Prostate gland (tissue), 2 donors: ENCODE results near the gene SP8. TPM values are rescaled to one million over a fixed set of nuclear protein-coding genes. Genes with fewer than 3 reads are reported as not detected.

Experiments used
- DNase-seq: peaks from one replicate; pipeline ENCODE4 v3.0.0-alpha.2; 2019; ENCODE audit warnings: low spot score
- H3K27ac ChIP-seq, 2 donors: fragments of 200-600 bp; sonication (generic); 2 replicates each; pipeline ENCODE4 v1.5.1; 2017 to 2019
- H3K27me3 ChIP-seq: fragments of 200-600 bp; sonication (generic); replicated peaks from 2 replicates; pipeline ENCODE4 v1.5.1; 2019; ENCODE audit not compliant: insufficient read depth
- H3K36me3 ChIP-seq, 2 donors: fragments of 200-600 bp; sonication (generic); 1 replicate in 1 of 2; 2 replicates in 1 of 2; pipeline versions ENCODE4 v1.5.1 to v1.8.1; 2017 to 2019
- H3K4me1 ChIP-seq: fragments of 200-600 bp; sonication (generic); replicated peaks from 2 replicates; pipeline ENCODE4 v1.5.1; 2019
- H3K4me3 ChIP-seq, 2 donors: fragments of 200-600 bp; sonication (generic); 2 replicates each; pipeline ENCODE4 v1.5.1; 2017 to 2019
- H3K9me3 ChIP-seq: fragments of 200-600 bp; sonication (generic); 2 replicates; pipeline ENCODE4 v1.5.1; 2017
- POLR2A ChIP-seq: fragments of 450-650 bp; IDR thresholded peaks from one replicate; pipeline ENCODE4 v1.6.1; 2016; ENCODE audit warnings: antibody characterized with exemption, mild to moderate bottlenecking
- POLR2AphosphoS5 ChIP-seq: sonication (generic); formaldehyde crosslinking; IDR thresholded peaks from one replicate; pipeline ENCODE4 v1.6.1; 2017; ENCODE audit warnings: antibody characterized with exemption
- WGBS: methylation state at CpG from one replicate; pipeline ENCODE4 v1.1.5; 2018; 5-methylcytosine and 5-hydroxymethylcytosine counted together
- intact Hi-C: fragments of 100-400 bp; cut with DNase I; formaldehyde crosslinking; loops from one replicate; pipeline ENCODE4 v1.14.2; 2022
- total RNA-seq, 2 donors: library from RNA; depleted of rRNA; stranded (reverse); fragments of >200 nt; gene quantifications; one replicate each; pipeline ENCODE4 v1.1.0, GENCODE V29; 2016
- TF ChIP-seq, protein P1 (sequence below), 4 experiments: fragments of 200-600 bp in 2 of 4; fragments of 450-650 bp in 2 of 4; sonication (generic) in 2 of 4; IDR thresholded peaks; 1 replicate in 3 of 4; 2 replicates in 1 of 4; pipeline ENCODE4 v1.5.1; 2016 to 2019; ENCODE audit warnings: antibody characterized with exemption in 4 of 4, mild to moderate bottlenecking in 2 of 4, moderate library complexity in 2 of 4

Gene SP8
- total RNA-seq, 2 donors from 2014 or later = 7.4 to 44.5 TPM

GRCh38 chr7:20786049-20786412, 655 bp downstream of the SP8 start:
- 3% methylated on average over 10 of the region's 10 CpGs for WGBS
- Histone ChIP-seq H3K9me3 (no peaks in the 10 kb centered on the region), H3K4me1 (no peaks in the 10 kb centered on the region), H3K4me3 (peak overlapping the region; percentile 39 to 55), H3K27ac (peak overlapping the region; percentile 90 to 93), H3K27me3 (no peaks in the 10 kb centered on the region), H3K36me3 (no peaks in the 10 kb centered on the region)
- TF ChIP-seq POLR2AphosphoS5 (no peak), POLR2A (no peak)
- TF ChIP-seq, protein P1, sequence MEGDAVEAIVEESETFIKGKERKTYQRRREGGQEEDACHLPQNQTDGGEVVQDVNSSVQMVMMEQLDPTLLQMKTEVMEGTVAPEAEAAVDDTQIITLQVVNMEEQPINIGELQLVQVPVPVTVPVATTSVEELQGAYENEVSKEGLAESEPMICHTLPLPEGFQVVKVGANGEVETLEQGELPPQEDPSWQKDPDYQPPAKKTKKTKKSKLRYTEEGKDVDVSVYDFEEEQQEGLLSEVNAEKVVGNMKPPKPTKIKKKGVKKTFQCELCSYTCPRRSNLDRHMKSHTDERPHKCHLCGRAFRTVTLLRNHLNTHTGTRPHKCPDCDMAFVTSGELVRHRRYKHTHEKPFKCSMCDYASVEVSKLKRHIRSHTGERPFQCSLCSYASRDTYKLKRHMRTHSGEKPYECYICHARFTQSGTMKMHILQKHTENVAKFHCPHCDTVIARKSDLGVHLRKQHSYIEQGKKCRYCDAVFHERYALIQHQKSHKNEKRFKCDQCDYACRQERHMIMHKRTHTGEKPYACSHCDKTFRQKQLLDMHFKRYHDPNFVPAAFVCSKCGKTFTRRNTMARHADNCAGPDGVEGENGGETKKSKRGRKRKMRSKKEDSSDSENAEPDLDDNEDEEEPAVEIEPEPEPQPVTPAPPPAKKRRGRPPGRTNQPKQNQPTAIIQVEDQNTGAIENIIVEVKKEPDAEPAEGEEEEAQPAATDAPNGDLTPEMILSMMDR (IDR thresholded peaks at IDR 0.05) = no peak
- DNase-seq = no peak
- intact Hi-C loops = no loop called here

GRCh38 chr7:20785157-20786048, 1.3 kb downstream of the SP8 start:
- no peaks in the 10 kb centered on the region for H3K27me3 ChIP-seq
- peak; percentile 43 for DNase-seq

DNA sequence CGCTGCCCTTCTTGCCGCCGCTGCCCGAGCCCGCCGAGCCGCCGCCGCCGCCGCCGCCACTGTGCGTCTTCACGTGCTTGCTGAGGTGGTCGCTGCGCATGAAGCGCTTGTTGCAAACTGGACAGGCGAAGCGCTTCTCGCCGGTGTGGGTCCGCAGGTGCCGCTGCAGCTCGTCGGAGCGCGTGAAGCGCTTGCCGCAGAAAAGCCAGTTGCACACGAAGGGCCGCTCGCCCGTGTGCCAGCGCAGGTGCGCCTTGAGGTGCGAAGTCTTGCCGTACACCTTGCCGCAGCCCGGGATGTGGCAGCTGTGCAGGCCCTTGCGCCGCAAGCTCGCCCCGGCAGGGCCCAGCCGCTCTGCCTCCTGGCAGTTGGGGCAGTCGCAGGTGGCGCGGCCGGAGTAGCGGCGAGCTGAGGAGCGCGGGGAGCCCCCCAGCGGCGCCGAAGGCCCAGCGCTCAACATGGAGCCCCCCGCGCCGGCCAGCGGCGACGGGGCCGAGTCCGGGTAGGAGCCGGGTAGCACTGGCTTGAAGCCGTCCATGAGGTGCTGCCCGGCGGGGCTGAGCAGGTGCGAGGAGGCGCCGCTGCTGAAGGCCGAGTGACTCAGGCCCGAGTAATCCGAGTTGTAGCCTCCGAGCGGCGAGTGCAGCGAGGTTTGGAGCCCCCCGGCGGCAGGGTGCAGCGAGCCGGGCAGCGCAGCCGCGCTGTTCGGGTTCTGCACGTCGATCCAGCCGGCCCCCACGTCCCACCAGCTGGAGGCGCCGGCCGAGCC, 2.1 kb downstream of the SP8 start:
- Histone ChIP-seq H3K4me1 (no peaks in the 10 kb centered on the region), H3K27ac (peak overlapping the region; percentile 90 to 93), H3K9me3 (no peaks in the 10 kb centered on the region), H3K36me3 (no peaks in the 10 kb centered on the region), H3K27me3 (no peaks in the 10 kb centered on the region), H3K4me3 (peak overlapping the region; percentile 39 to 55)
- no peak for DNase-seq
- intact Hi-C loops = no loop called here
- TF ChIP-seq POLR2AphosphoS5 (no peak), POLR2A (no peak)
- TF ChIP-seq, protein P1 (IDR thresholded peaks at IDR 0.05) = no peak
- 3% methylated on average over 60 of the region's 93 CpGs for whole genome bisulfite sequencing

More at GRCh38 chr7:20785157-20786048, 1.3 kb downstream of the SP8 start:
- TF ChIP-seq, protein P1 (IDR thresholded peaks at IDR 0.05) = no peak
- TF ChIP-seq POLR2A = no peak
- TF ChIP-seq POLR2AphosphoS5 = no peak
- no peaks in the 10 kb centered on the region for H3K36me3 ChIP-seq
- H3K27ac ChIP-seq = peak overlapping the region; percentile 90 to 93
- WGBS = 1% methylated on average over 58 of the region's 89 CpGs
- H3K4me3 ChIP-seq = peak overlapping the region; percentile 39 to 55
- H3K9me3 ChIP-seq = no peaks in the 10 kb centered on the region
- intact Hi-C loops = no loop called here
- H3K4me1 ChIP-seq = no peaks in the 10 kb centered on the region

- WGBS = 2% methylated on average over 49 of the region's 49 CpGs
- no peaks in the 10 kb centered on the region for H3K36me3 ChIP-seq
- H3K9me3 ChIP-seq = no peaks in the 10 kb centered on the region
- no peak for TF ChIP-seq POLR2A
- no peak for TF ChIP-seq POLR2AphosphoS5
- TF ChIP-seq, protein P1 (IDR thresholded peaks at IDR 0.05) = peak in 1 of 4 experiments; percentile 11
- peak; percentile 38 for DNase-seq
- peak overlapping the region; percentile 90 to 93 for H3K27ac ChIP-seq
- H3K4me3 ChIP-seq = peak overlapping the region; percentile 39 to 55
- intact Hi-C loops = no loop called here
- no peaks in the 10 kb centered on the region for H3K27me3 ChIP-seq
- no peaks in the 10 kb centered on the region for H3K4me1 ChIP-seq
These were observed 2.8 kb downstream of the SP8 start for GRCh38 chr7:20783700-20784387.
